ENCODE results near the gene IGFBP1.

GRCh38 chr7:45888993-45889366 lies 692 bp downstream of the IGFBP1 start:
- TF ChIP-seq CTCF (IDR thresholded peaks at IDR 0.05) (no peak), POLR2A (IDR thresholded peaks at IDR 0.05) (no peak)
